Liver (tissue), 3 donors: ENCODE results near the gene CYP39A1.

Experiments used
- ATF3 ChIP-seq: IDR thresholded peaks from 2 replicates; pipeline ENCODE4 v1.6.1; 2016; ENCODE audit warnings: antibody characterized with exemption
- CTCF ChIP-seq: fragments of 150-350 bp; IDR thresholded peaks from 2 replicates; pipeline ENCODE4 v1.5.1; 2017; ENCODE audit warnings: improper control_type of control experiment, low read depth, low read length; ENCODE audit not compliant: missing input control
- GABPA ChIP-seq, 2 donors: IDR thresholded peaks in 1 of 2; conservative IDR thresholded peaks in 1 of 2; 2 replicates each; pipeline ENCODE4 v1.6.1; 2016; ENCODE audit warnings: antibody characterized with exemption in 2 of 2, mild to moderate bottlenecking in 1 of 2, moderate library complexity in 1 of 2
- MAX ChIP-seq: IDR thresholded peaks from 2 replicates; pipeline ENCODE4 v1.6.1; 2016; ENCODE audit warnings: antibody characterized with exemption
- NR2F2 ChIP-seq: IDR thresholded peaks from 2 replicates; pipeline ENCODE4 v1.6.1; 2016; ENCODE audit warnings: antibody characterized with exemption
- RAD21 ChIP-seq, 2 donors: IDR thresholded peaks; 2 replicates each; pipeline ENCODE4 v1.6.1; 2016; ENCODE audit warnings: antibody characterized with exemption in 2 of 2, mild to moderate bottlenecking in 2 of 2
- REST ChIP-seq: IDR thresholded peaks from 2 replicates; pipeline ENCODE4 v1.6.1; 2016; ENCODE audit warnings: antibody characterized with exemption, mild to moderate bottlenecking
- SP1 ChIP-seq: IDR thresholded peaks from 2 replicates; pipeline ENCODE4 v1.6.1; 2018; ENCODE audit warnings: antibody characterized with exemption, mild to moderate bottlenecking
- TAF1 ChIP-seq: conservative IDR thresholded peaks from 2 replicates; pipeline ENCODE4 v1.6.1; 2016; ENCODE audit warnings: antibody characterized with exemption, mild to moderate bottlenecking
- YY1 ChIP-seq: IDR thresholded peaks from 2 replicates; pipeline ENCODE4 v1.6.1; 2016; ENCODE audit warnings: antibody characterized with exemption, mild to moderate bottlenecking
- ZBTB33 ChIP-seq: IDR thresholded peaks from 2 replicates; pipeline ENCODE4 v1.6.1; 2016; ENCODE audit warnings: antibody characterized with exemption
- donor health status: healthy.
- donor health status: healthy.

GRCh38 chr6:46648869-46649492 is 3.6 kb downstream of the CYP39A1 start:
- no peak for TF ChIP-seq CTCF
- TF ChIP-seq SP1, result peak; percentile 55
- peak; percentile 11 for TF ChIP-seq REST
- no peak for TF ChIP-seq GABPA (IDR thresholded peaks at IDR 0.05 in 1 of 2, conservative IDR thresholded peaks at IDR 0.05 in 1 of 2)
- peak; percentile 50 for TF ChIP-seq ZBTB33
- no peak for TF ChIP-seq RAD21 (IDR thresholded peaks at IDR 0.05)
- TF ChIP-seq TAF1, result no peak
- no peak for TF ChIP-seq NR2F2
- TF ChIP-seq MAX, result no peak
- peak; percentile 71 for TF ChIP-seq ATF3
- peak; percentile 42 for TF ChIP-seq YY1
